ENCODE results near the gene CRYBG2.

- TF ChIP-seq POLR2A (IDR thresholded peaks at IDR 0.05) (no peak), POLR2AphosphoS5 (IDR thresholded peaks at IDR 0.05; ENCODE audit: insufficient read depth in 1 of 2, low read depth in 1 of 2) (no peak)
Measured at GRCh38 chr1:26318338-26319064, 35.4 kb downstream of the CRYBG2 start.

Measured in vagina (tissue), 2 donors.